ENCODE results near the gene UBA7. TPM values are rescaled to one million over a fixed set of nuclear protein-coding genes. Genes with fewer than 3 reads are reported as not detected.

The UBA7 gene
- total RNA-seq, 6 experiments from 2014 or later = 16.4 to 39.1 (median 28.5) TPM

- TF ChIP-seq POLR2A (IDR thresholded peaks at IDR 0.05) (no peak), CTCF (IDR thresholded peaks at IDR 0.05) (no peak)
- ATAC-seq (no peak), DNase-seq (no peak)
- Histone ChIP-seq H3K4me3 (no peak overlapping the region), H3K27ac (no peak overlapping the region), H3K36me3 (no peaks in the 10 kb centered on the region), H3K9me3 (no peaks in the 10 kb centered on the region), H3K4me1 (peaks cover 0 to 4% (median 0%) of the 10 kb centered on the region in 4 donors), H3K27me3 (no peaks in the 10 kb centered on the region)
- intact Hi-C loops (cut with DNase I) = no loop called here
Observed at GRCh38 chr3:49769926-49770325, 43.8 kb downstream of the UBA7 start.

DNA sequence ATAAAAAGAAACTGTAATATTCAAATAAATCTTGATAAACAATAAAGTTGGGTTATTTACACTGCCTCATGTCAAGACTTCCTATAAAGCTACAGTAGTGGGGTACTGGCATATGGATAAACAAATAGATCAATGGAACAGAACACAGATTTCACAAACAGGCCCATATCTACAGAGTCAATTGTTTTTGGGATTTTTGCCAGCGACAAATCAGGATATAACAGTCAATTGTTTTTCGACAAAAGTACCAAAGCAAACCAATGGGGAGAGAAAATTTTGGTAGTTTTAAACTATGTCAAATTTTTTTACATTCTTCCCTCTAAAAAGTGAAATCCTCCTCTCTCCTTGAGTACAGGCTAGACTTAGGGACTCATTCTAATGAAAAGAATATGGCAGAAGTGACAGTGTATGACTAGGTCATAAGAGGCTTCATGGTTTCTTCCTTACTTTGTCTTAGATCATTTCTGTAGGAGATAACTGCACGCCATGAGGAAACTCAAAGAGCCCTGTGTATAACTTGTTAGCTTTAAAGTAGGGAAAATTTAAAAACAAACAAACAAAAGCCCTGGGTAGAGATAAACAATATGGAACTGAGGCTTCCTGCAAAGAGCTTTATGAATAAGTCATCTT, 44.4 kb downstream of the UBA7 start:
- H3K27ac ChIP-seq = no peak overlapping the region
- ATAC-seq (peak in 2 of 4 donors; percentile 33 to 46), DNase-seq (no peak)
- 47% methylated on average over 3 of the region's 3 CpGs for WGBS (ENCODE audit: insufficient coverage, low coverage, low lambda C conversion rate, missing lambda C conversion rate)
- peaks cover 0 to 4% (median 0%) of the 10 kb centered on the region in 4 donors for H3K4me1 ChIP-seq
- H3K36me3 ChIP-seq = no peaks in the 10 kb centered on the region
- TF ChIP-seq POLR2A (IDR thresholded peaks at IDR 0.05) (no peak), CTCF (IDR thresholded peaks at IDR 0.05) (no peak)
- H3K9me3 ChIP-seq = no peaks in the 10 kb centered on the region
- no peaks in the 10 kb centered on the region for H3K27me3 ChIP-seq
- no peak overlapping the region for H3K4me3 ChIP-seq
- intact Hi-C loops (cut with DNase I) = no loop called here

GRCh38 chr3:49763981-49764380, 49.8 kb downstream of the UBA7 start:
- TF ChIP-seq POLR2A (IDR thresholded peaks at IDR 0.05) = no peak
- no peak for TF ChIP-seq CTCF (IDR thresholded peaks at IDR 0.05)
- whole genome bisulfite sequencing (ENCODE audit: insufficient coverage, low coverage, low lambda C conversion rate, missing lambda C conversion rate) = 91% methylated on average over 4 of the region's 4 CpGs
- DNase-seq = no peak

GRCh38 chr3:49761661-49762060, 52.1 kb downstream of the UBA7 start:
- Histone ChIP-seq H3K27ac (no peak overlapping the region), H3K9me3 (no peaks in the 10 kb centered on the region), H3K36me3 (no peaks in the 10 kb centered on the region), H3K4me1 (no peaks in the 10 kb centered on the region), H3K27me3 (no peaks in the 10 kb centered on the region), H3K4me3 (no peak overlapping the region)
- intact Hi-C loops (cut with DNase I) = no loop called here
- WGBS (ENCODE audit: insufficient coverage, low coverage, low lambda C conversion rate, missing lambda C conversion rate) = 86% methylated on average over 3 of the region's 3 CpGs
- DNase-seq (no peak), ATAC-seq (no peak)
- TF ChIP-seq CTCF (IDR thresholded peaks at IDR 0.05) (no peak), POLR2A (IDR thresholded peaks at IDR 0.05) (no peak)

More at GRCh38 chr3:49763981-49764380, 49.8 kb downstream of the UBA7 start:
- intact Hi-C loops (cut with DNase I) = no loop called here
- Histone ChIP-seq H3K4me3 (no peak overlapping the region), H3K4me1 (peaks cover 0 to 1% (median 0%) of the 10 kb centered on the region in 4 donors), H3K9me3 (no peaks in the 10 kb centered on the region), H3K27ac (no peak overlapping the region), H3K27me3 (no peaks in the 10 kb centered on the region), H3K36me3 (no peaks in the 10 kb centered on the region)
- ATAC-seq = no peak

DNA sequence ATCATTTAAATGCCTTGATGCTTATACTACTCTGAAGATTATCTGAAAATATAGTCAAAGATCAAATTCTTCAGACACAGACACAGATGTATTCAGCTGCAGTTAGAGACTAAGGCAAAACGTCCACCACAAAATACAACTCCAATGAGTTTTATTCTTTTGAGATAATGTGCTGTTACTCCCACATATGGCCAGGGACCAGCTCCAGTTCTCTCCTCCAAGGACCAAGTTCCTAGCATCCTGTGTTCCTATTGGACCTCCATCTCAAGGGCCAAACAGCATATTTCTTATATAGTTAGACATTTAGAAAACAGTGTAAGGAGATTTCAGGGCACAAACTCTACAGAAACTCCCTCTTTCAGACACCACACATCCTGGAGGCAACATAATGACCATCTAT, 54.5 kb downstream of the UBA7 start:
- no peak for TF ChIP-seq POLR2A (IDR thresholded peaks at IDR 0.05)
- TF ChIP-seq CTCF (IDR thresholded peaks at IDR 0.05) = no peak
- WGBS (ENCODE audit: insufficient coverage, low coverage, low lambda C conversion rate, missing lambda C conversion rate) = 57% methylated on average over 1 of the region's 1 CpG
- no peaks in the 10 kb centered on the region for H3K9me3 ChIP-seq
- intact Hi-C loops (cut with DNase I) = no loop called here
- no peak for ATAC-seq
- no peak for DNase-seq
- H3K4me1 ChIP-seq = no peaks in the 10 kb centered on the region
- no peaks in the 10 kb centered on the region for H3K27me3 ChIP-seq
- no peak overlapping the region for H3K4me3 ChIP-seq
- no peaks in the 10 kb centered on the region for H3K36me3 ChIP-seq
- H3K27ac ChIP-seq = no peak overlapping the region

Data from right lobe of liver (tissue), 6 donors.